HG03025 (cell line): ENCODE measurements around the gene THAP7.

ENCODE experiments used
- ATAC-seq: cut with Tn5 transposase; IDR thresholded peaks from one replicate; pipeline ENCODE4 v1.9.1; 2021; ENCODE audit warnings: mild to moderate bottlenecking, moderate library complexity; ENCODE audit not compliant: unreplicated experiment, low FRiP score

The THAP7 gene

GRCh38 chr22:20965888-20966855 lies 35.7 kb downstream of the THAP7 start:
- ATAC-seq: no peak

- ATAC-seq: no peak
These were observed 36.6 kb downstream of the THAP7 start for GRCh38 chr22:20965104-20965887.

GRCh38 chr22:20964799-20965103 lies 37.2 kb downstream of the THAP7 start:
- no peak for ATAC-seq

- no peak for ATAC-seq
These were observed 37.7 kb downstream of the THAP7 start for GRCh38 chr22:20964090-20964798.

- ATAC-seq: no peak
These were observed 38.5 kb downstream of the THAP7 start for GRCh38 chr22:20963201-20964052.

GRCh38 chr22:20962491-20962945 lies 39.4 kb downstream of the THAP7 start:
- no peak for ATAC-seq

GRCh38 chr22:20960609-20961008 lies 41.3 kb downstream of the THAP7 start:
- no peak for ATAC-seq

GRCh38 chr22:20959578-20960461 lies 42.1 kb downstream of the THAP7 start:
- no peak for ATAC-seq

- ATAC-seq: no peak
These were observed 44.1 kb downstream of the THAP7 start for GRCh38 chr22:20957683-20958431.

GRCh38 chr22:20957102-20957682 lies 44.7 kb downstream of the THAP7 start:
- no peak for ATAC-seq

- no peak for ATAC-seq
These were observed 45.4 kb downstream of the THAP7 start for GRCh38 chr22:20956258-20957101.

GRCh38 chr22:20955548-20955947 lies 46.4 kb downstream of the THAP7 start:
- no peak for ATAC-seq

GRCh38 chr22:20953668-20954500 lies 48.0 kb downstream of the THAP7 start:
- ATAC-seq: no peak

- ATAC-seq: no peak
These were observed 48.6 kb downstream of the THAP7 start for GRCh38 chr22:20953342-20953608.

- no peak for ATAC-seq
These were observed 49.2 kb downstream of the THAP7 start for GRCh38 chr22:20952544-20953341.

GRCh38 chr22:20951932-20952380 lies 50.0 kb downstream of the THAP7 start:
- no peak for ATAC-seq
